Erythroblast (primary cell): ENCODE measurements around the gene NPY2R.

Experiments used
- GATA1 ChIP-seq: IDR thresholded peaks from 2 replicates; pipeline ENCODE4 v1.6.1; 2011; ENCODE audit warnings: low read depth, mild to moderate bottlenecking, control low read depth, low read length, moderate library complexity
- POLR2A ChIP-seq: IDR thresholded peaks from 2 replicates; pipeline ENCODE4 v1.6.1; 2011; ENCODE audit warnings: mild to moderate bottlenecking, low read length

DNA sequence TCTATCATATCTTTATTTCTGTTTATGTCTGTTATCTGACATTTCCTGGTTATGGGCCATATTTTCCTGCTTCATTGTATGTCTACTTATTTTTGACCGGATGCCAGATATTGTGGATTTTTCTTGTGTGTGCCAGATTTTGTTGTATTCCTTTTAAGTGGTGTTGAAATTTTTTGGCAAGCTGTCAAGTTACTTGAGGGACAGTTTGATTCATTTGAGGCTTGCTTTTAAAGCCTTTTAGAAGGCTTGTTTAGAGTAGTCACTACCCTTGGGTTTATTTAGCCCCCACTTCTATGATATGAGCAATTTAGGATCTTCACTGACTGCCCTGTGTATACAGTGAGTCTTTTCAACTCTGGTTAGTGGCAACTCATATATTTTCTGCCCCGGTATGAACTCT lies 29.2 kb upstream of the NPY2R start:
- TF ChIP-seq POLR2A (no peak), GATA1 (no peak)
